Kidney (tissue), 14 donors: ENCODE measurements around the gene SFMBT2. TPM values are rescaled to one million over a fixed set of nuclear protein-coding genes. Genes with fewer than 3 reads are reported as not detected.

Source experiments
- DNase-seq, 5 donors: peaks; one replicate each; pipeline ENCODE4 v3.0.0-alpha.2; 2013 to 2020
- FAIRE-seq: peaks from 2 replicates; lab custom pipeline; 2012; peaks lifted over from hg19 to GRCh38; lab: Jason Lieb, UNC
- H3K27ac ChIP-seq, 2 donors: one replicate each; pipeline ENCODE4 v1.7.0; 2013; ENCODE audit warnings: low read depth in 2 of 2, low read length in 2 of 2, inconsistent platforms in 1 of 2
- H3K27me3 ChIP-seq: one replicate; pipeline ENCODE4 v1.7.1; 2013; ENCODE audit warnings: low read length, inconsistent platforms; ENCODE audit not compliant: control insufficient read depth, insufficient read depth
- H3K36me3 ChIP-seq, 3 donors: one replicate each; pipeline versions ENCODE4 v1.7.0 to v1.7.1; 2013; ENCODE audit warnings: low read length in 3 of 3, control low read depth in 1 of 3, inconsistent platforms in 1 of 3; ENCODE audit not compliant: insufficient read depth in 3 of 3, control insufficient read depth in 2 of 3
- H3K4me1 ChIP-seq, 3 donors: one replicate each; pipeline versions ENCODE4 v1.7.0 to v1.7.1; 2013; ENCODE audit warnings: low read length in 3 of 3, inconsistent platforms in 1 of 3, low read depth in 1 of 3; ENCODE audit not compliant: control insufficient read depth in 2 of 3, insufficient read depth in 2 of 3
- H3K4me3 ChIP-seq, 3 donors: one replicate each; pipeline versions ENCODE4 v1.7.0 to v1.8.1; 2013; ENCODE audit warnings: low read length in 3 of 3, control low read depth in 1 of 3, inconsistent platforms in 1 of 3
- H3K9ac ChIP-seq, 3 donors: one replicate each; pipeline versions ENCODE4 v1.7.0 to v1.7.1; 2013; ENCODE audit warnings: low read length in 3 of 3, control low read depth in 1 of 3, inconsistent platforms in 1 of 3
- H3K9me3 ChIP-seq, 3 donors: one replicate each; pipeline versions ENCODE4 v1.7.0 to v1.7.1; 2013; ENCODE audit warnings: low read length in 3 of 3, control low read depth in 1 of 3, inconsistent platforms in 1 of 3; ENCODE audit not compliant: control insufficient read depth in 2 of 3, insufficient read depth in 1 of 3
- intact Hi-C: fragments of 100-400 bp; cut with DNase I; formaldehyde crosslinking; loops from one replicate; pipeline ENCODE4 v1.11.1; 2022
- polyA plus RNA-seq: library from polyadenylated mRNA; stranded (reverse); fragments of 350-450 nt; fragmentation: Illumina TruSeq; extraction: RNeasy Lipid Tissue Mini Kit (QIAGEN cat#74804); gene quantifications from one replicate; pipeline ENCODE4 v1.2.3, GENCODE V29; 2014; ENCODE audit warnings: low read depth, low replicate concordance; ENCODE audit not compliant: insufficient read depth
- total RNA-seq: library from RNA; stranded (reverse); fragmentation: NEBNext Ultra II Directional; extraction: Animal tissue kit (Norgen Biotek cat#: 25700); gene quantifications from one replicate; pipeline ENCODE4 v1.2.1, GENCODE V29; 2021
- TF ChIP-seq, protein P1 (sequence below): IDR thresholded peaks from 3 replicates; pipeline ENCODE4 v1.5.1; 2012; ENCODE audit warnings: mild to moderate bottlenecking, moderate library complexity, borderline replicate concordance; ENCODE audit not compliant: insufficient read depth; ENCODE audit errors: extremely low read depth
- donor health status: control.
- donor health status: control.
- donor health status: control.
- donor health status: control.
- donor health status: control.
- donor health status: DM: yes; HTN: yes; CAD: no.
- donor health status: Normal renal cell carcinoma (clear cell type).

SFMBT2 gene
- total and polyA plus RNA-seq, 2 donors from 2014 or later = 1.2 to 15.3 TPM

- H3K4me1 ChIP-seq = no peaks in the 10 kb centered on the region
- intact Hi-C loops = no loop called here
- no peak overlapping the region for H3K9ac ChIP-seq
- no peaks in the 10 kb centered on the region for H3K9me3 ChIP-seq
- no peak overlapping the region for H3K4me3 ChIP-seq
- FAIRE-seq (no peak), DNase-seq (no peak)
- no peak overlapping the region for H3K27ac ChIP-seq
- TF ChIP-seq, protein P1, sequence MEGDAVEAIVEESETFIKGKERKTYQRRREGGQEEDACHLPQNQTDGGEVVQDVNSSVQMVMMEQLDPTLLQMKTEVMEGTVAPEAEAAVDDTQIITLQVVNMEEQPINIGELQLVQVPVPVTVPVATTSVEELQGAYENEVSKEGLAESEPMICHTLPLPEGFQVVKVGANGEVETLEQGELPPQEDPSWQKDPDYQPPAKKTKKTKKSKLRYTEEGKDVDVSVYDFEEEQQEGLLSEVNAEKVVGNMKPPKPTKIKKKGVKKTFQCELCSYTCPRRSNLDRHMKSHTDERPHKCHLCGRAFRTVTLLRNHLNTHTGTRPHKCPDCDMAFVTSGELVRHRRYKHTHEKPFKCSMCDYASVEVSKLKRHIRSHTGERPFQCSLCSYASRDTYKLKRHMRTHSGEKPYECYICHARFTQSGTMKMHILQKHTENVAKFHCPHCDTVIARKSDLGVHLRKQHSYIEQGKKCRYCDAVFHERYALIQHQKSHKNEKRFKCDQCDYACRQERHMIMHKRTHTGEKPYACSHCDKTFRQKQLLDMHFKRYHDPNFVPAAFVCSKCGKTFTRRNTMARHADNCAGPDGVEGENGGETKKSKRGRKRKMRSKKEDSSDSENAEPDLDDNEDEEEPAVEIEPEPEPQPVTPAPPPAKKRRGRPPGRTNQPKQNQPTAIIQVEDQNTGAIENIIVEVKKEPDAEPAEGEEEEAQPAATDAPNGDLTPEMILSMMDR = no peak
- no peaks in the 10 kb centered on the region for H3K27me3 ChIP-seq
- no peaks in the 10 kb centered on the region for H3K36me3 ChIP-seq
These were observed 276.9 kb downstream of the SFMBT2 start for GRCh38 chr10:7133958-7134357.

DNA sequence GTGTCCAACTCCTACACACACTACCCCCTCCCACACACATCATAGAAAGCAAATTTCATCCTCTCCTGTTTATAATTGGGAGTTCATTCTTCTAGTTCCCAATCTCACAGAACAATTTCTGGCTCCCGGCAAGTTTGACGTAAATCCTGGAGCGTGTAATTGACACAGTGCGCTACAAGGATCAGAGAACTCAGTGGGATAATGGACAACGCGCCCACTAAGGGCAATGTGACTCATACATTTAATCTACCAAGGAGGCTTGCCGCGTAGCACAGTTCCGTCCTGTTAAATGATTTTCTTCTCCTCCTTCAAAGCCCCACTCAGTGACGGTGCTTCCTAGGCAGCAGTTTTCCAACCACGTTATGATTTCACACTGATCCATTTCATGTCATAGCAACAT is 277.6 kb downstream of the SFMBT2 start:
- Histone ChIP-seq H3K36me3 (no peaks in the 10 kb centered on the region), H3K9ac (no peak overlapping the region), H3K9me3 (peaks cover 0 to 2% (median 0%) of the 10 kb centered on the region in 3 donors), H3K27me3 (no peaks in the 10 kb centered on the region), H3K27ac (no peak overlapping the region), H3K4me1 (no peaks in the 10 kb centered on the region), H3K4me3 (no peak overlapping the region)
- DNase-seq = no peak
- TF ChIP-seq, protein P1 = no peak
- no peak for FAIRE-seq
- intact Hi-C loops = no loop called here

GRCh38 chr10:7130191-7130911 is 280.5 kb downstream of the SFMBT2 start:
- Histone ChIP-seq H3K27ac (no peak overlapping the region), H3K9me3 (peaks cover 0 to 2% (median 0%) of the 10 kb centered on the region in 3 donors), H3K36me3 (no peaks in the 10 kb centered on the region), H3K27me3 (no peaks in the 10 kb centered on the region), H3K4me1 (no peaks in the 10 kb centered on the region), H3K4me3 (no peak overlapping the region), H3K9ac (no peak overlapping the region)
- DNase-seq (no peak), FAIRE-seq (no peak)
- TF ChIP-seq, protein P1 = no peak
- intact Hi-C loops = no loop called here
